GM10266 (cell line): ENCODE results near the gene KIF2A.

Source experiments
- DNase-seq: peaks from one replicate; pipeline ENCODE4 v3.0.0; 2012; ENCODE audit errors: extremely low spot score
- TF ChIP-seq, protein P1 (sequence below): IDR thresholded peaks from 2 replicates; pipeline ENCODE4 v1.5.1; 2012; ENCODE audit warnings: mild to moderate bottlenecking, low read depth; ENCODE audit not compliant: control insufficient read depth, insufficient read depth; ENCODE audit errors: missing control alignments

Gene KIF2A

DNA sequence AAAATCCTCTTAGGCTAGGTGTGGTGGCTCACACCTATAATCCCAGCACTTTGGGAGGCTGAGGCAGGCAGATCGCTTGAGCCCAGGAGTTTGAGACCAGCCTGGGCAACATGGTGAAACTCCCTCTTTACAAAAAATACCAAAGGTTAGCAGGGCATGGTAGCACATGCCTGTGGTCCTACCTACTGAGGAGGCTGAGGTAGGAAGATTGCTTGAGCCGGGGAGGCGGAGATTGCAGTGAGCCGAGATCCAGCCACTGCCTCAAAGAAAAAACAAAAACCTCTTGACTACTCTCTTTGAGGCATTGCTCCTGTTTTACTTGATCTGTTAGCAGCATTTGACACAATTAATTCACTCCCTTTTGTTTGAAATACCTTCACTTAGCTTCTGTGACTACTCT, 20.7 kb downstream of the KIF2A start:
- no peak for DNase-seq
- TF ChIP-seq, protein P1, sequence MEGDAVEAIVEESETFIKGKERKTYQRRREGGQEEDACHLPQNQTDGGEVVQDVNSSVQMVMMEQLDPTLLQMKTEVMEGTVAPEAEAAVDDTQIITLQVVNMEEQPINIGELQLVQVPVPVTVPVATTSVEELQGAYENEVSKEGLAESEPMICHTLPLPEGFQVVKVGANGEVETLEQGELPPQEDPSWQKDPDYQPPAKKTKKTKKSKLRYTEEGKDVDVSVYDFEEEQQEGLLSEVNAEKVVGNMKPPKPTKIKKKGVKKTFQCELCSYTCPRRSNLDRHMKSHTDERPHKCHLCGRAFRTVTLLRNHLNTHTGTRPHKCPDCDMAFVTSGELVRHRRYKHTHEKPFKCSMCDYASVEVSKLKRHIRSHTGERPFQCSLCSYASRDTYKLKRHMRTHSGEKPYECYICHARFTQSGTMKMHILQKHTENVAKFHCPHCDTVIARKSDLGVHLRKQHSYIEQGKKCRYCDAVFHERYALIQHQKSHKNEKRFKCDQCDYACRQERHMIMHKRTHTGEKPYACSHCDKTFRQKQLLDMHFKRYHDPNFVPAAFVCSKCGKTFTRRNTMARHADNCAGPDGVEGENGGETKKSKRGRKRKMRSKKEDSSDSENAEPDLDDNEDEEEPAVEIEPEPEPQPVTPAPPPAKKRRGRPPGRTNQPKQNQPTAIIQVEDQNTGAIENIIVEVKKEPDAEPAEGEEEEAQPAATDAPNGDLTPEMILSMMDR, result no peak

GRCh38 chr5:62327138-62328053, 21.4 kb downstream of the KIF2A start:
- DNase-seq, result no peak
- TF ChIP-seq, protein P1, result no peak

GRCh38 chr5:62328772-62329491, 22.9 kb downstream of the KIF2A start:
- no peak for DNase-seq
- TF ChIP-seq, protein P1, result no peak

DNA sequence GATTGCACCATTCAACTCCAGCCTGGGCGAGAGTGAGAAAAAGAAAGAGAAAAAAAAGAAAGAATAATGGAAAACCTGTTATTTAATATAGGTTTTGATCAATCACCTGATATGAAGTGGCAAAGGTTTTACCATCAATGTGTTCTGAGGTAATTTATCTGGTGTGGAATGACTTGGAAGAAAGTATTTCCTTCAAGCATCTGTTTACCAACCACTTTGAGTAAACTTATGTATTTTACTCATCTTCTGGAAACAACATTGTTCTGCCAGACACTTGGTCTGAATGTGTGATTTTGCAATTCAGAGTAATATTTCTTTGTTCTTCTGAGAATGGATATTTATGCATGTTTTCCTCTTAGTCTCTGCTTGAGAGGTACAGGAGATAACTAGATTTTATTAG, 24.3 kb downstream of the KIF2A start:
- DNase-seq, result no peak

DNA sequence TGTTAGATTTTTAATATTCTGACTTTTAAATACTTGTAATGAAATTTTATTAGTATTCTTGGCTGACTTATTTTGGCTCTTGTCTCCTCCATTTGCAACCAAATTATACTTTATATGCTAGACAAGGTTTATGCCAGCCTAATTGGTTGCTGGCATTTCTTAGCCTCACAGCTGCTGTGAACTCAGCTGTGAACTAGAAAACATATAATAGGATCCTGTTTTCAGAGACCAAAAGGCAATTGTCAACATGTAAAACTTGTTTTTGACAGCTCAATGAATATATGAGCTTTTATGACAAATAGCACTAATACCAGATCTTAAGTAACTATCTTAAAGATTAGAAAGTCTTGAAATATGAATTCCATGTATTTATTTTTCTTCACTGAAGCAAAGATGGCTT, 25.9 kb downstream of the KIF2A start:
- TF ChIP-seq, protein P1, result no peak
- no peak for DNase-seq

More for the DNA sequence above, 24.3 kb downstream of the KIF2A start:
- TF ChIP-seq, protein P1, result no peak

GRCh38 chr5:62333250-62333794, 27.3 kb downstream of the KIF2A start:
- no peak for DNase-seq
- TF ChIP-seq, protein P1, result no peak
